MV-4-11 (cell line): ENCODE results near the gene NELFE.
"Not testable (repeated sequence)": the region's sequence is repeated elsewhere in the genome, so short reads cannot be mapped to it uniquely, and the experiment has no call there.

ENCODE experiments used
- DNase-seq: peaks from one replicate; lab custom pipeline; 2025; lab: John Stamatoyannopoulos, UW

Gene NELFE

GRCh38 chr6:31958741-31959739 is at the start of gene NELFE, which contains the start of gene SKIC2:
TSS of gene NELFE (minus strand) at chr6:31958971. CDS start at chr6:31958446, 525 bp downstream.
TSS of gene SKIC2 (plus strand) at chr6:31959175. CDS start at chr6:31959193, 18 bp downstream.
- peak; percentile 98 for DNase-seq

GRCh38 chr6:32008037-32008436 is 49.3 kb upstream of the NELFE start:
- DNase-seq: not testable (repeated sequence)

GRCh38 chr6:32007086-32007485 is 48.3 kb upstream of the NELFE start:
- not testable (repeated sequence) for DNase-seq

GRCh38 chr6:32005991-32006529 is 47.3 kb upstream of the NELFE start:
- DNase-seq: not testable (repeated sequence)

GRCh38 chr6:32005538-32005880 is 46.7 kb upstream of the NELFE start:
- DNase-seq: not testable (repeated sequence)

GRCh38 chr6:32004864-32005537 is 46.2 kb upstream of the NELFE start:
- not testable (repeated sequence) for DNase-seq

- DNase-seq: not testable (repeated sequence)
Measured at GRCh38 chr6:32004393-32004792, 45.6 kb upstream of the NELFE start.

GRCh38 chr6:32003301-32003700 is 44.5 kb upstream of the NELFE start:
- not testable (repeated sequence) for DNase-seq

GRCh38 chr6:32002546-32003268 is 43.9 kb upstream of the NELFE start:
- not testable (repeated sequence) for DNase-seq

GRCh38 chr6:31996385-31996784 is 37.6 kb upstream of the NELFE start:
- DNase-seq: not testable (repeated sequence)

- not testable (repeated sequence) for DNase-seq
Measured at GRCh38 chr6:31994421-31994820, 35.6 kb upstream of the NELFE start.

- not testable (repeated sequence) for DNase-seq
Measured at GRCh38 chr6:31989363-31989762, 30.6 kb upstream of the NELFE start.

- not testable (repeated sequence) for DNase-seq
Measured at GRCh38 chr6:31981744-31982143, 23.0 kb upstream of the NELFE start, which contains the start of gene C4A. TSS of gene C4A (plus strand) at chr6:31982057. CDS start at chr6:31982108, 51 bp downstream.

GRCh38 chr6:31980998-31981397 is 22.2 kb upstream of the NELFE start:
- DNase-seq: not testable (repeated sequence)

- DNase-seq: not testable (repeated sequence)
Measured at GRCh38 chr6:31980195-31980876, 21.6 kb upstream of the NELFE start.

- no peak for DNase-seq
Measured at GRCh38 chr6:31979238-31979898, 20.6 kb upstream of the NELFE start.

- no peak for DNase-seq
Measured at GRCh38 chr6:31978831-31979230, 20.1 kb upstream of the NELFE start.

GRCh38 chr6:31977816-31978431 is 19.2 kb upstream of the NELFE start:
- no peak for DNase-seq

- not testable (repeated sequence) for DNase-seq
Measured at GRCh38 chr6:31976065-31976464, 17.3 kb upstream of the NELFE start.
